ENCODE measurements around the gene BEST2.
A peak's percentile ranks its signal among the peaks of the same experiment; 100 is the strongest.
"Not testable (repeated sequence)": the region's sequence is repeated elsewhere in the genome, so short reads cannot be mapped to it uniquely, and the experiment has no call there.

BEST2 gene

GRCh38 chr19:12751635-12752034 lies at the start of gene BEST2:
BEST2 (plus strand) TSS chr19:12751791; CDS start chr19:12752593, 802 bp downstream.
- no peak for DNase-seq

DNA sequence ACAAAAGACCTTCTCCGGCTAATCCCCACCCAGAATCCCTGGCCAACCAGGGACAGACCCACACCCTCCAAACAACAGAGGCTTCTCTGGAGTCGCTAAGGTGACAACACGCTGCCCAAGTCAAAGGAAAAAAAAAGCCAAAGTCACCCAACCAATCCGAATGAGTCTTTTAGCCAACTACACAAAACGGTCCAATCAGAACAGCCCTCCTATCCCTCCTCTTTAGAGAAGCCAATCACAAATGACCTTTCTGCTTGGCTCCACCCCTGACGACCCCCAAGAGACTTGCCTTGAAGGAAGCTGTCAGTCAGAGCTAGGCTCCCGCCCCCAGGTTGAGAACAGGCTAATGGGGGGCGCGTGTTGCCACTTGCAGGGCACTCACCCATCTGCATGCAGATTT lies 48.5 kb upstream of the BEST2 start:
- DNase-seq: no peak

- DNase-seq: no peak
Observed at GRCh38 chr19:12705169-12705568, 46.4 kb upstream of the BEST2 start.

DNA sequence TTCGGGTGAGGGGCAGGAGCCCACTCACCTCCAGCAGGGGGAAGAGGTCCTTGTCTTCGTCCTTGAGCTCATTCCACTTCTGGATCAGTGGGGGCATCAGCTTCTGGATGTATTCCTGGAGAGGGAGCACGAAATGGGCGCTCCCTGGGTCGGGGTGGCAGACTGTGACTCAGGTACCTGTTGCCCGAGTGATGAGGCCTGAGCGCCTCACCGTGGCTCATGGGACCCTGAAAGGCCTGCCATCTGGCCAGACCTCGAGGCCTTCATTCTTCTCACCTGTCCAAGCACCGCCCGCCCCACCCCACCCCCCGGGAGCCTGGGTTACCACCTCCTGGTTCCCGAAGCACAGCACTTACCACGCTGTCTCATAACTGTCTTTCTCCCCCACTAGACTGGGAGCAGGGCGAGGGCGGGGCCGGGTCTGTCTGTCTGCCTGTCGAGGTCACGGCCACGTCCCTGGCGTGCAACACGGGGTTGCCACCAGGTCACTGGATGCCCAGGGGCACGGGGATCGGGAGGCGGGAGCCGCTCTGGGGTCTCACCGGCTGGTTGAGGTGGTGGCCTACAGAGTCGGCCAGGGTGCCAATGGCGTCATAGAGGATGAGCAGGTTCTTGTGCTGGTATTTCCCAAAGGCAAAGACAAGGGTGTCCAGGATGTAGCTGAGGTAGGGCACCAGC lies 45.8 kb upstream of the BEST2 start:
- DNase-seq: no peak

GRCh38 chr19:12706332-12706718 lies 45.3 kb upstream of the BEST2 start:
- no peak for DNase-seq

DNA sequence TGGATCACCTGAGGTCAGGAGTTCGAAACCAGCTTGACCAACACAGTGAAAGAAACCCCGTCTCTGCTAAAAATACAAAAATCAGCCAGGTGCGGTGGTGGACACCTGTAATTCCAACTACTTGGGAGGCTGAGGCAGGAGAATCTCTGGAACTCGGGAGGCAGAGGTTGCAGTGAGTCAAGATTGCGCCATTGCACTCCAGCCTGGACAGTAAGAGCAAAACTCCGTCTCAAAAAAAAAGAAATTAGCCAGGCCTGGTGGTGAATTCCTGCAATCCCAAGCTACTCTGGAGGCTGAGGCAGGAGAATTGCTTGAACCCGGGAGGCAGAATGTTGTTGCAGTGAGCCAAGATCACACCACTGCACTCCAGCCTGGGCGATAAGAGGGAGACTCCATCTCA lies 43.0 kb upstream of the BEST2 start:
- DNase-seq: no peak

DNA sequence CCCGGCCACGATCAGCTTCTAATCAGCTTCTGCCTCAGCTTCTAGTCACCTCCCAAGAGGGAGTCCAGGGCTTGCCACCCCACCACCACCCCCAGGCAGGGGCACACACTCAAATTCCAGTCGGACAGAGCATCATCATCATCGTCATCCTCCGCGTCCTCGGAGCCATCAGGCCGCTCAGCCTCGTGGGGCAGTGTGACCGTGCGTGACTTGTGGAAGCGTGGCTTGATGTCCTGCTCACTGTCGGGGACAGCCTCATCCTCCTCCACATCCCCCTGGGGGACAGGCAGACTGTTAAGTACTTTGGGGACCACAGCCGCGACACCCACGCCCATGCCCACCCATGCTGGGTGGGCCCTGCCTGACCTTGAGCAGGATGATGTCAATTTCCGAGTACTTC lies 40.4 kb upstream of the BEST2 start:
- no peak for DNase-seq

- not testable (repeated sequence) for DNase-seq
Observed at GRCh38 chr19:12712077-12712476, 39.5 kb upstream of the BEST2 start.

DNA sequence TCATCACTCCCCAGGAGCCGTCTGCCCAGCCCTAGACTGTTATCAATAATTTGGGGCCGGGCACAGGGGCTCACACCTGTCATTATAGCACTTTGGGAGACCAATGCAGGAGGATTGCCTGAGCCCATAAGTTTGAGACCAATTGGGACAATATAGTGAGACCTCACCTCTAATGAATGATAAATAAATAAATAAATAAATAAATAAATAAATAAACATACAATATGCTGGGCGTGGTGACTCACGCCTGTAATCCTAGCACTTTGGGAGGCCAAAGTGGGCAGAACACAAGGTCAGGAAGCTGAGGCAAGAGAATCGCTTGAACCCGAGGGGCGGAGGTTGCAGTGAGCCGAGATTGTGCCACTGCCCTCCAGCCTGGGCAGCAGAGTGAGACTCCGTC lies 38.3 kb upstream of the BEST2 start:
- DNase-seq: not testable (repeated sequence)

DNA sequence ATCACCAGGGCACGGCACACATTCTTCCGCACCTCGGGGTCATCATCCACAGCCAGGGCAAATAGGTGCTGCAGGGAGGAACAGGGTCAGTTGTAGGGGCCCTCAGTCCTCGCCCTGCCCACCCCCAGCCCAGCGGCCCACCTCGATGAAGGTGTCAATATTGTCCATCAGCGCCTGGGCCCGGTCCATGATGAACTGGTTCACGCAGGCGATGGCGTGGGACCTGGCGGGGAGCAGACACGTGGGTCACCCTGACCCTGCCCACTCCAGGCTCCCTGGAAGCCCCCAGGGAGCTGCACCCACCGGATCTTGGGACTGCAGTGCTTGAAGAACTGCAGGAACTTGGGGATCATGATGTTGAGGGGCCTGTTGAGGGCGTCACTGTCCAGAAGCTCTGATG lies 36.5 kb upstream of the BEST2 start:
- DNase-seq: no peak

DNA sequence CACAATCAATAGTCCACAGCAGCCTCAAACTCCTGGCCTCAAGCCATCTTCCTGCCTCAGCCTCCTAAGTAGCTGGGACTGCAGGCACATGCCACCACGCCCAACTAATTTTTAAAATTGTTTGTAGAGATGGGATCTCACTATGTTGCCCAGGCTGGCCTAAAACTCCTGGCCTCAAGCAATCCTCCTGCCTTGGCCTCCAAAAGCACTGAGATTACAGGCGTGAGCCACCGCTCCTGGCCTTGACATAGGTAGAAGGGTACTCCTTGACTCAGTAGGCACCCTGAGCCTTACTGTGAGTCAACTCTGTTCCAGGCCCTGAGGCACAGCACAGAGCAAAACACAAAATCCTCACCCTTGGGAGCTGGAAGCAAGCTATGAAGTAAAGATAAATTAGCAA lies 35.7 kb upstream of the BEST2 start:
- no peak for DNase-seq

DNA sequence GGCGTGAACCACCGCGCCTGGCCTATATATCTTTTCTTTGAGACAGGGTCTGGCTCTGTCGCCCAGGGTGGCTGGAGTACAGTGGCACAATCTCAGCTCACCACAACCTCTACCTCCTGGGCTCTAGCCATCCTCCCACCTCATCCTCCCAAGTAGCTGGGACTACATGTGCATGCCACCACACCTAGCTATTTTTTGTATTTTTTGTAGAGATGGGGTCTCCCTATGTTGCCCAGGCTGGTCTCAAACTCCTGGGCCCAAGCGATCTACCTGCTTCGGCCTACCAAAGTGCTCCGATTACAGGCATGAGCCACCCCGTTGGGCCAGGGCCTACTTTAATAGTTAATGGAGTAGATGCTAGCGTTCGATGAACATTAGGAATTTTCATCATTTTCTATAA lies 31.3 kb upstream of the BEST2 start:
- DNase-seq: no peak

DNA sequence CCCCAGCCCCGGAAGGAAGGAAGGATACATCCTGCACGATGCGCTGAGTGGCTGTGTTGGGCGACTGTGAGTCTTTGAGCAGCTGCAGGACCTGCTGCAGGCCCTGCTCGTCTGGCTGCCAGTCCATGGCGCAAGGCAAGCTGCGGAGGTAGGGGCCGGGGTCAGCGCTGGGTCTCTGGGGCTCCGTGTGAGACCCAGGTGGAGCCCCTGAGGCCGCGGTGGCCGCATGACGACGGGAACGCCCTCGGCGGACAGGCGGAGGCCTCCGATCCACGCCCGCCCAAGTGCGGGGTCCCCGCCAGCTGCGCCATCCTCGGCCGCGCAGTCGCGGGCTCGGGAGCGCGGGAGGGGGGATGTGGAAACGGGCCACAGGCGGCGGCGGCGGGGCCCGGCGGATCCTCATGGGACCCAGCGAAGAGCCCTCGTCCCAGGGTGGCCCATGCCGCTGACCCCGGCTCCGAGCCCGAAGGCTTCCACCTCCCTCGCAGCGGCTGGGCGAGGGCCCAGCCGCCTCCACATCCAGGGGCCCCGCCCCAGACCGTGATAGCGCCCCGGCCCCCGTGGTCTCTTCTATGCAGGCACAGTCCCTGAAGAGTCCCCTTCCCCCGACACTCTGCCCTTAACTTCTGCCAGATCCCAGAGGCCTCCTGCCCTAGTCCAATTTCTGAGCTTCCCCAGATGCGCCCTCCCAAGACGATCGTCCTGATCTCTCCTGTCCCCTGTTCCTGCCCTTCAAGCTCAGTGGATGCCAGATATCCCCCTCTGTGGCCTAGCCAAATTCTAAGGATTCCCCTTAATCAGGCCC lies 30.5 kb upstream of the BEST2 start:
- DNase-seq: no peak

DNA sequence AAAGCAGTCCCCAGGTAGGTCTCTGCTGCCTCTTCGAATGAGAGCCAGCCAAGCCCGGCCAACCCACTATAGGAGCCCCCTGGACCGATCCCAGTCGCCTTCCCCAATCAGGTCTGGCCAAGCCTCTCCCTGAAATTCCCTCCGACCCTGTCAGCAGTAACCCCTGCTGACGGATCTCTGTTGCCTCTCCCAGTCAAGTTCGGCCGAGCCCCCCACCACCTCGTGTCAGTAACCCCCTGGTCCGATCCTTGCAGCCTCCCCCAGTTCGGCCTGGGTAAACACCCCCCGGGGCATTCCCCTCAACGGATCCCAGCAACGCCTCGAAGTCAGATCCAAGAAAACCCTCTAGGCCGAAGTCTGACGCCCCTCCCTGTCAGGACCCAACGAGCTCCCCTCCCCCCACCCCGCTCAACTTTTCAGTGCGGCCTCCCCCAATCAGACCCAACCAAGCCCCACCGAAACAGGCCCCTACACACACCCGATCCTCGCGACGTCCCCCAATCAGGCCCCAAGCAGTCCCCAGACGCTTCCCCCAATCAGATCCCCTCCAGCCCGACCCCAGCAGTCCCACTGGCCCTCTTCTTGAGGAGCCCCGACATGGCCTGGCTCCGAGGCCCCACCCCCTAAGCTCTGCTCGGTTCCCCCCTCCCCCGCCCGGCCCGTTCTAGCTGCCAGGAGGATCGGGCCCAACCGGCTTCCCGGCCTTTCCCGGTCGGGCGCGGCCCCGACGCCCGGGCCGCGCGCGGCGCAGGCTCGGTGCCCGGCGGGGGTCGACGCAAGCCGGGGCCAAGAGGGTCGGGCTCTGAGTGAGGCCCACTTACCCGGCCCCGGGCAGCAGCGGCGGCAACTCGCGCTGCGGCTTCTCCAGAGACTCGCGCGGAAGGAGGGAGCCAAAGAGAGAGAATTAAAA lies 29.7 kb upstream of the BEST2 start:
- no peak for DNase-seq

DNA sequence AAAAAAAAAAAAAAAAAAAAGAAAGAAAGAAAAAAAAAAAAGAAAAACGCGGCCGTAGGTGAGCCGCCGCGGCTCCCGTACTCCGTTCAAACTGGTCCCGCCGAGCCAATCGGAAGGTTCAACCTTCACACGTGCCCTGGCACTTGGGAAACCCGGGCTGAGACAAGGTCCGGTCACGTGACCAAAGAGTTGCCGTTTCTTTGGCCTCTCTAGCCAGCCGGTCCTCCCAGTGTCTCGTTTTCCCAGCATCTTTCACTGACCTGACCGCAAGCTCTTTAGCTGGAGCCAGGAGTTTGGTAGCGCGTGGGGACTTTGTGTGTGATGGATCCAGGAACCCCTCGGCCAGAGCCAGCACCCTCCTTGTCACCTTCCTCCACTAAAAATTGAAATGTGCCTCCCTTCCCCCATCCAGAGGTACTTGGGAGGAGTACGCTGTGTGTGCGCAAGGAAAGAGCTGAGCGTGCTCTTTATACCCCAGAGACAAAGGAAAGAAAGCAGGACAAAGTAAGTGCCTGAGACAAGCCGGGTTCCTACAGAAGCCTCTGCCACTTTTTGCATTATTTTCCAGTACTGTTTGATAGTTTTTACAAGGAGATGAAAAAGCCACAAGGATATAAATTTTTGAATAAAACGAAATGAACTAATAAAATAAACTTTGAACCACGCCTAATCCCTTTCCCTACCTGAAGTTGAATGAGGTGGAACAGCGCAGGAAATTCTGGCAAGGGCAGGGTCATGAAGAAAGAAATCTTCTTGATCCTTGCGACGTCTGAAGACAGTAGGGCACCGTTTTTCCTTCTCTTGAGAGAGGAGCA lies 28.8 kb upstream of the BEST2 start:
- peak; percentile 87 for DNase-seq

DNA sequence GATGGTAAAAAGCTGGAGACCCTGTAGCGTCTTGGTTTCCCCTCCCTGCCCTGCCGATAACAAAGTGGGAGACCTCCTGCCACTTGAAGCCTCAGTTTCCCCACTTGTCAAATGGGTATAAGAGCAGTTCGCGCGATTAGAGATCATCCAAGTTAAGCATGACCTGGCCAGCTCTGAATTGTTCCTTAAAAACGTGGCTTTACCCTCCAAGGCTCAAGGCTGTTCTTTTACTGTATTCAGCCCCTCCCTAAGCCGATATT lies 28.3 kb upstream of the BEST2 start:
- no peak for DNase-seq

- peak; percentile 64 for DNase-seq
Observed at GRCh38 chr19:12723641-12724426, 27.8 kb upstream of the BEST2 start, which contains the start of gene TNPO2. TNPO2 (minus strand) TSS chr19:12723932; CDS start chr19:12720977, 2,955 bp downstream.

GRCh38 chr19:12725612-12726011 lies 26.0 kb upstream of the BEST2 start:
- not testable (repeated sequence) for DNase-seq

GRCh38 chr19:12726988-12727316 lies 24.6 kb upstream of the BEST2 start:
- no peak for DNase-seq

DNA sequence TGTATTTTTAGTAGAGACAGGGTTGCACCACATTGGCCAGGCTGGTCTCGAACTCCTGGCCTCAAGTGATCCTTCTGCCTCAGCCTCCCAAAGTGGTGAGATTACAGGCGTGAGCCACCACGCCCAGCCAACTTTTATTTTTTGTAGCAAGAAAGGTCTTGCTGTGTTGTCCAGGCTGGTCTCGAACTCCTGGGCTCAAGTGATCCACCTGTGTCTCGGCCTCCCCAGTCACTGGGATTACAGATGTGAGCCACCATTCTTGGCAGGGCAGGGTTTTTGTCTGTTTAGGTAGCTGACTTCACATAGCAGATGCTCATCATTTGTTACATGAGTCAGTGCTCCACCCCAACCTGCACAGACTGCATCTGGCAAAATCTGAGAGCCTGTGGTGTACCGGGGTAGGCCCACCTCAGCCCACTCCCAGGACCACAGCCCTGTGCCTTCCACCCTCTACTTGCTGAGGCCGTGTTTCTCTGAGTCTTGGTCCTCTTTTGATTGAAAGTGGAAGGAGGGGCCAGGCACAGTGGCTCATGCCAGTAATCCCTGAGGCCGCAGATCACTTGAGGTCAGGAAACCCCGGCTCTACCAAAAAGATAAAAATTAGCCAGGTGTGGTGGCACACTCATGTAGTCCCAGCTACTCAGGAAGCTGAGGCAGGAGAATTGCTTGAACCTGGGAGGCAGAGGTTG lies 23.7 kb upstream of the BEST2 start:
- no peak for DNase-seq

GRCh38 chr19:12730064-12730463 lies 21.5 kb upstream of the BEST2 start:
- DNase-seq: no peak

Measured in activated T-cell treated with anti-CD3 and anti-CD28 coated beads for 4 hours (primary cell).